Measurements from ENCODE around the gene SLC6A9.

The SLC6A9 gene

DNA sequence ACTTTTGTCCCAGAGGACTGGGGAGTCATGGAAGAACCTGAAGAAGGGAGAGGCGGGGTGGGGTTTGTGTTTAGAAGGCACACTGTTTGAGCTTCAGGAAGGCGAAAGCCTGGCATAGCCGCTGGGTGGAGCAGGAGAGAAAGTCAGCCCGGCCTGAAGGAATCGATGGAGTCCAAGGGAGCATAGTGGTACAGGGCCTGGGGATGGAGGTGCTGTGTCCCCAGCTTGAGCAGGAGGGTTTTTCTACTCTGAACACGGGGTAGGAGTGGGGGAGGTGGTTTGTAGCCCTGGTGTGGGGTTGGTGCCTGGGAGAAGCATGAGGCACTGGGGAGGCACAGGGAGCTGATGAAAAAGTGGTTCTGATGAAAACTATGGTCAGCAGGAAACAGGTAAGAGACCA, 44.5 kb downstream of the SLC6A9 start:
- no peak for DNase-seq (ENCODE audit: low read depth in 2 of 3, low spot score in 1 of 3)

DNA sequence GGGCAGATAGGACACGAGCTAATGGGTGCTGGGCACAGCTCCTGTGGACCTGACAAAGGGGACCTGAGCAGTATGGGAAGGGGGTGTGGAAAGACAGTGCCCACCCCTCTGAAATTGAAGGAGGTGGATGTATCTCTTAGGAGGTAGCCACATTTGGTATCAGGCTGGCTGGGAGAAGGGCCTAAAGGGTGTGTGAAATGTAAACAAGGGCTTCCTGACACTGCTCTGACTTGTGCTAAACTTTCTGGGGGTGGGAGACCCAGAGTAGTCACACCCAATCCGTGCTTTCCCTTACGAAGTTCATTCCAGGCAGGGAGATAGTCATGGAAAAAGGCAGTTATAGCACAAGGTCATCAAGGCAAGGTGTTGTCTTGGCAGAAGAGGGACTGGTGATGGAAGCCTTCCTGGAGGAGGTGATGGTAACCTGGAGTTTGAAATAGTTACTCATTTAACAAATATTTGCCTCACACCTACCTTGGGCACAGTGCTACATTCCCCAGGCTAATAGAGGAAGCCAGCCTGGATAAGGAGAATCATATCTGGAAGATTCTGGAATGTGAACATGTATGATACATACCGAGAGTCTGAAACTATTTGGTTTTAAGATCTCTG, 45.2 kb downstream of the SLC6A9 start:
- no peak for DNase-seq (ENCODE audit: low read depth in 2 of 3, low spot score in 1 of 3)

DNA sequence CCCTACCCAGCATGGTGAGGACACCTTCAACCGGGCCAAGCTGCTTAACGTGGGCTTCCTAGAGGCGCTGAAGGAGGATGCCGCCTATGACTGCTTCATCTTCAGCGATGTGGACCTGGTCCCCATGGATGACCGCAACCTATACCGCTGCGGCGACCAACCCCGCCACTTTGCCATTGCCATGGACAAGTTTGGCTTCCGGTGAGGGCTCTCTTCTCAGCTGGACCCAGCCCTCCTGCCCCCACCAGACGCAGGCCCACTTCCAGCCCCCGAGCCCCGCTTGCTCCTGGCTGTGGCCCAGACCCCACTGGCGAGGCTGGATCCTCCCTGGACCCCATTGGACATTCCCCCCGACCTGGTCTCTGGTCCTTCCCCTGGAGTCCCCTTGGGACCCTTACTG, 46.4 kb downstream of the SLC6A9 start:
- DNase-seq (ENCODE audit: low read depth in 2 of 3, low spot score in 1 of 3) = no peak

DNA sequence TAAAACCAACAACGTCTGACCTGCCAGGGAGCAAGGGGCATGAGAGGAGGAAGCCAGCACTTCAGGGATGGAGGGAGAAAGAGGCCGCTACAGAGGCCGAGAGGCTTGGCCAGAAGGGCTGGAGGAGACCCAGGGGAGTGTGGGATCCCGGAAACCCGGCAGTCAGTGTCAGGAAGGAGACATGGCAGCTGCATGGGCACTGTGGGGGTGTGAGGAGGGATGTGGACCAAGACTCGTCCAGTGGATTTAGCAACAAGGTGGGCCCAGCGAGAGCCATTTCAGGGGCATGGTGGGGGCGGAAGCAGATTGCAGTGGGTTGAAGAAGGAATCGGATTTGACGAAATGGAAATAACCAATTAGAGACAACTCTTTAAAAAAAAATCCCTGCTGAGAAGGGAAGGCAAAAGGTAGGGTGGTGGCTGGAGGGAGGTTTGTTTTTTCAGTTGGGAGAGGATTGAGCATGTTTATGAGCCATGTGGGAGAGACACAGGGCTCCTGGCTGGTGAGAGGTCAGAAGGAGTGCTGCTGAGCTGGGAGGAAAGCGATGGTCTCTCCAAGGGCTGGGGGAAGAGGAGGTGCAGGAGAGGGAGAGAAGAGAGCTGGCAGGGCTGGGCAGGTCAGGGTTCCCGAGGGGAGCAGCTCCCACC, 47.9 kb downstream of the SLC6A9 start:
- DNase-seq (ENCODE audit: low read depth in 2 of 3, low spot score in 1 of 3) = no peak

DNA sequence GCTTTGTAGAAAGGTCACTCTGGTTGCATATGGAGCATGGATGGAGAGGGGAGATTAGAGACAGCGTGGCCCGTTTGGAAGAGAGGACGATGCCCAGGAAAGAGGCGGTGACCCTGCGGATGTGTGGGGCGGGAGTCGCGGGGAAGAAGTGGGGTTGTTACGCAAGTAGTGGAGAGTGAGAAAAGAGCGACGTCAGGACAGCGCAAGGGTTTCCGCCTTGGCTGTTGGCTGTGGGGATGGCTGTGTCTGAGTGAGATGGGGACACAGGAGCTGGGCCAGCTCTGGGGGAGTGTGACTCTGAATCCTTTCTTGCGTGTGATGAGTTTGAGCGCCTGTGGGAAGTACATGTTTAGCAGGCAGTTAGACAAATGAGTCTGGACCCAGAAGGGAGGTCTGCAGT, 48.5 kb downstream of the SLC6A9 start:
- DNase-seq (ENCODE audit: low read depth in 2 of 3, low spot score in 1 of 3) = no peak

DNA sequence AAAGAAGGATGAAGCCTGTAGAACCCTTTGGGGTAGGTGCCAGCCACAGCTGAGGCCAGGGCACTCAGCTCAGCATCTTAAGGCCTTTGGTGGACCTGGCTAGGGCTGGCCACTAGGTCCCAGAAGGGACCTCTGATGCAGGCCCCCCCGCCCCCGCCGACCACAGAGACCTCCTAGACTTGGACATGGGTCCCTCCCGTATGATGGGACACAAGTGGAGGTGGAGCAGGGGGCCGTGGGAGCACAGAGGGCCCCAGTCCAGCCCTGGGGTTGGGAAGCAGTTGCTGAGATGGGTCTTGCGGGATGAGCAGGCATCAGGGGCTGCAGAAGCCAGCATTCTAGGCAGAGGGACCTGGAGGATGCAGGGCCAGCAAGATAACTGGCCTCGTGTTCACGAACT, 49.0 kb downstream of the SLC6A9 start:
- no peak for DNase-seq (ENCODE audit: low read depth in 2 of 3, low spot score in 1 of 3)

DNA sequence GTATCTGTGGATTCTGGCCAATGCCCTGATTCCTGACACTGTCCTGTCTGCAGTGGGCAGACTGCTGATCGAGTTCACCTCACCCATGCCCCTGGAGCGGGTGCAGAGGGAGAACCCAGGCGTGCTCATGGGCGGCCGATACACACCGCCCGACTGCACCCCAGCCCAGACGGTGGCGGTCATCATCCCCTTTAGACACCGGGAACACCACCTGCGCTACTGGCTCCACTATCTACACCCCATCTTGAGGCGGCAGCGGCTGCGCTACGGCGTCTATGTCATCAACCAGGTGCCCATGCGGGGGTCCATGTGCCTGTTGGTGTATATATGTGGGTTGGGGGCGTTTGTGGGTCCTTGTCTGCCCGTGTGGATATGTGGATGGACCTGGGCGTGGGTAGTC, 49.6 kb downstream of the SLC6A9 start:
- no peak for DNase-seq (ENCODE audit: low read depth in 2 of 3, low spot score in 1 of 3)

DNA sequence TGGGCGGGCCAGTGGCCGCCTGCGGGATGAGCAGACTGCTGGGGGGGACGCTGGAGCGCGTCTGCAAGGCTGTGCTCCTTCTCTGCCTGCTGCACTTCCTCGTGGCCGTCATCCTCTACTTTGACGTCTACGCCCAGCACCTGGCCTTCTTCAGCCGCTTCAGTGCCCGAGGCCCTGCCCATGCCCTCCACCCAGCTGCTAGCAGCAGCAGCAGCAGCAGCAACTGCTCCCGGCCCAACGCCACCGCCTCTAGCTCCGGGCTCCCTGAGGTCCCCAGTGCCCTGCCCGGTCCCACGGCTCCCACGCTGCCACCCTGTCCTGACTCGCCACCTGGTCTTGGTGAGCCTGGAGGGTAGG, 50.1 kb downstream of the SLC6A9 start:
- DNase-seq (ENCODE audit: low read depth in 2 of 3, low spot score in 1 of 3) = no peak

DNA sequence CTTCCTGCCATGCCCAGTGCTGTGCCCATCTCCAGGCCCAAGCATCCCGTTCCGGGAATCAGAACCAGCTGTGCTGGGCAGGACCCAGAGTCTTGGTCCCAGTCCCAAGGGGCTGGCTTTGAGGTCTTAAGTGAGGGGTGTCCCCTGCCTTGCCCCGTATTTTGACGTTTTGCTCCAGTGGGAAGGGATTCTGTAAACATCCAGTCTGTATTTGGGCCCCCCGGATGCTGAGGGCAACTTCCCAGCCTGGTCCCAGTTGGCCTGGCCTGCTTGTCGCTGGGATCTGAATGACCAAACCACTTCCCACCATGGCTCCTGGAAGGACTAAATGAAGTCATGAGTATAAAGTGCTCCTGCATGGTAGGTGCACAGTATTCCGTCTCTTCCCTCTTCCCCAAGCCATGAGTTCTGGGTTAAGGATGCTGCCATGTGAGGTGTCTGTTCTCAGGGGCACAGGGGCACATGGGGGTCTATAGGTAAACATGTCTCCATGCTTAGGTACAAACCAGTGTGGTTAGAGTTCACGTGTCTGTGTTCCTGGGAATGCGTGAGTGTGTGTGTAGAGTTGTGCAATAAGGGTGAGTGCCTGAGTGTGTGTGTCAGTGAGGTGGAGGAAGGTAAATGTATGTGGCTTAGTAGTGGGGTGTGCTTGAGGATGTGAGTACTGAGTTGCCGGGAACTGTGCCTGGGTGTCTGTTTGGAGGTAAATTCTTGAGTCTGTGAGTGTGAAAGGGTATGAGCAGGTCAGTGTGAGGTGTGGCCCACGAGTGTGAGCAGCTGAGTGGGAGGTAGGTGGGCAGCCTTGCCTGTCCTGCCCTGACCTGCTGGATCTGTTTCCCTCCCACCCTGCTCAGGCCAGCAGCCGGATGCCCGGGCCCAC, 50.8 kb downstream of the SLC6A9 start:
- DNase-seq (ENCODE audit: low read depth in 2 of 3, low spot score in 1 of 3) = no peak

DNA sequence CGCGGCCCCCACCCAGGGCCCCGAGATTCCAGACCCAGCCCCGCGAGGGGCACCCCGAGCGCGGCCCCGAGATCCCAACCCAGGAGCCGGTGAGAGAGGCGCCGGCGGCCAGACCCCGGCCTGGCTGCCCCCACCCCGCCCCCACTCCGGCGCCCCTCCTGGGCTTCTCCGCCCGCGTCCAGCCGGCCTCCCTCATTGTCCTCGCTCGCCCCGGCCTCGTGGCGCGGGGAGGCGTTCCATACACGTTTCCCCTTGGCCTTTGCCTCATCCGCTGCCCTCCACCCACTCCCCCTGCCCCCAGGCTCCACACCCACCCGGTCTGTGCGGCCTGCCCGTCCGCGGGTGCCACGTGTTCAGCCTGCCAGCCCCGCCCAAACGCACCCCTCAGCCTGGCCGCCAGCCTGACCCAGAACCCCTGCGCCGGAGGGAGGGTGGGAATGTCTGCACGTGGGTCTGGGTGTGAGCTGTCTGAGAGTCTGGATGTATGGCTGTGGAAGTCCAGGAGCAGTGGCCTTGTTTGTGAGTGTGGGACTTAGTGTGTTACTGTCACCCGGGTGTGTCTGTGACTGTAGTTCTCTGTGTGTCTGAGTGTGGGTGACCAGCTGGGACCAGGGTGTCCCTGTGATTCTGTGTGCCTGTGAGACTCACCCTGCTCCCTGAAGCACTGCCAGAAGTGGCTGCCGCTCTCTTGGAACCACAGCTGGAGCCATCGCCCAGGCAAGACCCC, 51.6 kb downstream of the SLC6A9 start:
- DNase-seq (ENCODE audit: low read depth in 2 of 3, low spot score in 1 of 3) = peak in 1 of 3 donors; percentile 43

DNA sequence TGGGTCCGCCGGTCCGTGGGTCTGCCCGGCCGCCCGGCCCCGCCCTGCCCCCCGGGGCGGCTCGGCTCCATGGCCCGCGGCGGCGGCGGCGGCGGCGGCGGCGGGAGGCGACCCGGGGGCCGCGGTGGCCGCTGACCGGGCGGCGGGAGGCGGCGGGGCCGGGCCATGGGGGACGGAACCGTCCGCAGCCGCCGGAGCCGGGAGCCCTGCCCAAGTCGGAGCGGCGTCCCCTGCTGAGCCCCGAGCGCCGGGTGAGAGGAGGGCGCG, 52.1 kb downstream of the SLC6A9 start:
- no peak for DNase-seq (ENCODE audit: low read depth in 2 of 3, low spot score in 1 of 3)

DNA sequence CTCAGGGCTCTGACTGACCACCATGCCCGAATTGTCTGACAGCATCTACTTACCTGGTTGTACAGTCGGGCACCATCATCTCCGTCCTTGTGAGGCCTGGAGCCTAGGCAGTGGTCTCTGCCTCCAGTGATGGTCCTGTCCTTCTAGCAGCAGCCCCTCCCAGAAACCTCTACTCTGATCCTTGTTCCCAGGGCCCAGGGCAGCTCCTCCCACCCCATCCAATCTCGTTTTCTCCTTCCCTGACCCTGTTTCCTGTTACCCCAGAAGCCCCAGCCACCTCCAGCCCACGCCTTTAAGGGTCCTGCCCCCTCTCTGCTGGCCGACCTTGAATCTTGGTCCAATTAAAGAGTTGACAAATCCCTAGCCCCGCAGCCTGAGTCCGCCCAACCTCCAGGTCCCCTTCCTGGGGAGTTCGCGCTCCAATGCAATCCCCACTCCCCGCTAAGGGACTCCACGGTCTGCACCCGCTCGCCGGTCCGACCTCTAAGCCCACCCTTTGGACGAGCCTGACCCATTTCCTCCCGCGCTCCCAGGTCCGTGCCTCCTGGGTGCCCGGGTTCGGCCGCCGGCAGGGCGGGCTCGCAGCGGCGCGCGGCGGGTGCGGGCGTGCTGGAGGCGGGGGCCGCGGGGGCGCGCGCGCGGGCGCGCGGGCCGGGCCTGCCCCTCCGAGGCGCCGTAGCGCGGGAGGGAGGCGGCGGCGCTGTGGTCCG, 52.6 kb downstream of the SLC6A9 start, which contains the start of gene B4GALT2:
TSS of gene B4GALT2 (plus strand) at position 660 of the 710 bp plus-strand sequence. CDS start 1,951 bp downstream, outside the sequence.
- DNase-seq (ENCODE audit: low read depth in 2 of 3, low spot score in 1 of 3) = peak in 1 of 3 donors; percentile 32

DNA sequence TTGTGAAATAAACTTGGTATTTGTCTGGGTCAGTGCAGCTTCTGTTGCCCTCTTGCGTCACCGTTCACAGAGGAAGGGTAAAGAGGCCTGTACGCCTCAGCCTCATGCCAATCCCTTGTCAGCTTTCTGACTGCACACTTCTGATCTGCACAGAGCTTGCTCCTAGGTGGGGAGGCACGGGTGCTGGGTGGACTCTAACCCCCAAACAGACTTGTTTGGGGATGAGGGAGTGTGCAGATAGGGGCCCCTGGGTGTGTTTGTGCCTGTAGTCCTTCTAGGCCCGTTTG, 53.1 kb downstream of the SLC6A9 start:
- no peak for DNase-seq (ENCODE audit: low read depth in 2 of 3, low spot score in 1 of 3)

DNA sequence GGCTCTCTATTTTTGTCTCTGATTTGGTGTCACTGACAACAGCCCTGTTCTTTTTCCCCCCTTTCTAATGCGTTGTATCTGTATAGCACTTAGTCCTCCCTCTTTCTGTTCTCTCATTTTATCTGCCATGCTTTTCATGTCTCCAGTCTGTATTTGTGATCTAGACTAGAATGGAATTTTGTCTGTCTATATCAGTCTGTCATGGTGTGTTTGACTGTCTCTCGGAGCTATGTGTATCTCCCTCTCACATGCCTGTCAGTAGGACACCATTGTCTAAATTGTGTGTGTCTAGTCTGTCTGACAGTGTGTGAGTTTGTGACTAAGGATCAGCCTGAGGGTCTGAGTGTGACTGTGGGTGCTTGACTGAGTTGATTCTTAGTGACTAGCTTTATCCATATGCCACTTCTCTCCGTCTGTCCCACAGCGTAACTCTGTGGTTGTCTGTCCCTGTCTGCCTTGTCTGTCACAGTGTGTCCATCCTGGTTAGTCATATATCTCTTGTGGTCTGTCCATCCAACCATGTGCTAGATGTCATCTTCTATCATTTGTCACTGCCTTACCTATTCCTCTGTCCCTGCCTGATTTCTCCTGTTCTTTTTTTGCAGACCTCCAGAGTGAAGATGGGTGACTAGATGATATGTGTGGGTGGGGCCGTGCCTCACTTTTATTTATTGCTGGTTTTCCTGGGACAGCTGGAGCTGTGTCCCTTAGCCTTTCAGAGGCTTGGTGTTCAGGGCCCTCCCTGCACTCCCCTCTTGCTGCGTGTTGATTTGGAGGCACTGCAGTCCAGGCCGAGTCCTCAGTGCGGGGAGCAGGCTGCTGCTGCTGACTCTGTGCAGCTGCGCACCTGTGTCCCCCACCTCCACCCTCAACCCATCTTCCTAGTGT, 53.6 kb downstream of the SLC6A9 start:
- no peak for DNase-seq (ENCODE audit: low read depth in 2 of 3, low spot score in 1 of 3)

DNA sequence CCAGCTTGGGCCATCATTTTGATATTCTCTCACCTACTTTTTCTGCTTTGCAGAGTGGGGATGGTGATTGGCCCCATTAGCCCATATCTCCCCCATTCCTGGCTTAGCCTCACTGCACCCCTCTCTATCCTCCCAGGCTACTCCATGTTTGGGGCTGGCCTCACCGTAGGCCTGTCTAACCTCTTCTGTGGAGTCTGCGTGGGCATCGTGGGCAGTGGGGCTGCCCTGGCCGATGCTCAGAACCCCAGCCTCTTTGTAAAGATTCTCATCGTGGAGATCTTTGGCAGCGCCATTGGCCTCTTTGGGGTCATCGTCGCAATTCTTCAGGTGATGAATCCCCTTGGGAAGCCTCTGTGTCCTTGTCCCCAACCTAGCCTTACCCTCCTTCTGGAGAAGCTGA, 54.4 kb downstream of the SLC6A9 start:
- DNase-seq (ENCODE audit: low read depth in 2 of 3, low spot score in 1 of 3) = no peak

DNA sequence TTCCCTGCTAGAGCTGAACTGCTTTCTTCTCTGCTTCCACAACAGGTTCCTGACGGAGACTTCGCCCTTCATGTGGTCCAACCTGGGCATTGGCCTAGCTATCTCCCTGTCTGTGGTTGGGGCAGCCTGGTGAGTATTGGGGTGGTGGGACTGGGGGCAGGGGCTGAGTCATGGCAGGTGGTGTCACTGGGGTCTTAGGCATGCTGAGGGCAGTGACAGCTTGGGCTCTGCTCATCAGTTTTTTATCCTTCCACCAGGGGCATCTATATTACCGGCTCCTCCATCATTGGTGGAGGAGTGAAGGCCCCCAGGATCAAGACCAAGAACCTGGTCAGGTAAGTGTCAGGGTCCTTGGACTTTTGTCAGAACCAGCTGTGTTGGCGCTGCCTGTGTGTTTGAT, 55.2 kb downstream of the SLC6A9 start:
- no peak for DNase-seq (ENCODE audit: low read depth in 2 of 3, low spot score in 1 of 3)

DNA sequence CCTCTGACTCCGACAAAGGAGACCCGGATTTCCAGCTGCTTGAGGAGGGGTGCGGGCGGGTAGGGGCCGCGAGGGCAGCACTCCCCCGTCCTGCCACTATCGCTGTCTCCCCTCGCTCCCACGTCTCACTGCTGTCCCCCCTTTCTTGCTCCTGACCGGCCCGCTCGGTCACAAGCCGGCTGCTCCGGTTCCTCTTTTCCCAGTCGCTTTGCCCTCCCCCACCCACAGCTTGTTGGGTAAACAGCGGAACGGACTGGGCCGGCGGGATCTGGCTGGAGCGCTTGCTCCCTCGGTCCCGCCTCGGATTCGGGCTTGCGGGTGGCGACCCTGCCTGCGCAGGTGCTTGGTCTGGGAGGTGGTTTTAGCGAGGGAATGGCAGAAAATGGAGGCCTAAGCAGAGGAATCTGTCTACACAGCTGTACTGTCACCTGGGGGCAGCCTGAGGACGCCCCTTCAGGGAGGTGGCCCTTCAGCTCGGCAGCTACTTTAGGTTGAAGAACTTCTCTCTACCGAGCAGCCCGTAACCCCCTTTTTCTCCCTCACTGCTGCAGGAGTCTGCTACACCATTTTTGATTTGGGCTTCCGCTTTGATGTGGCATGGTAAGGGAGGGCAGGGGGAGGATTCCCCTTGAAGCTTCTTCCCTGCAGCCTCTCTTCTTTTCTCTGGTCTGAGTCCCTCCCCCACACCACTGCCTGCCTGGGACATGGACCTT, 55.9 kb downstream of the SLC6A9 start:
- DNase-seq (ENCODE audit: low read depth in 2 of 3, low spot score in 1 of 3) = no peak

DNA sequence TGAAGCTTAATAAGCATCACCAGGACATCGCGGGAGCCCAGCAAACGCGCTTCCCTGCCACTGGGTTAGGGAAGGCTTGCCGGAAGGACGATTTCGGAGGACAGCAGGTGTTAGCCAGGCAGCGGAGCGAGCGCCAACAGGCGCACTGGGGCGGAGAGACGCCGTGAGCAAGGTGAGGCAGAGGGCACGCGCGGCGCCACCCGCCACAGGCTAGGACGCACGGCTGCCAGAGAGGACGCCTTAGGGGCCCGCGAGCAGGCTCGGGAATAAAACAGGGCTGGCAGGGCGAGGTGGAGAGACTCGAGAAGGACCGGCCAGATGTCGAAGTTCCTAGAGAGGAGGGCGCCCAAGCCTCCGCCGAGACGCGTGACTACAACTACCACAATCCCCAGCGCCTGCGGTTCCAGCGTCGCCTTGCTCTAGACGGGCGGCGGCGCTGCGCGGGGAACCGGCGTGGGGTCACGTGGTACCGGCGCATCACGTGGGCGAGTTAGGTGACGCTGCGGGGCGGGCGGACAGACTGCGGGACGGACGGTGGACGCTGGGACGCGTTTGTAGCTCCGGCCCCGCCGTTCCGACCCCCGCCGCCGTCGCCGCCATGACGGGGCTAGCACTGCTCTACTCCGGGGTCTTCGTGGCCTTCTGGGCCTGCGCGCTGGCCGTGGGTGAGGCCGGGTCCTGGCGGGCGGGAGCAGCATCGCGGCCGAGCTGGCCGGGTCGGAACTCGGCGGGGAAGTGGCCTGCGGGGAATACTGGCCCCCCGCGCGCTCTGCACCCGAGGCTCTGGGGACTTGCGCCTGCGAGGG, 56.6 kb downstream of the SLC6A9 start, which contains the start of gene ATP6V0B:
TSS of gene ATP6V0B (plus strand) at position 518 of the 806 bp plus-strand sequence. CDS start at position 599, 81 bp downstream.
- peak; percentile 89 to 97 (median 97) for DNase-seq (ENCODE audit: low read depth in 2 of 3, low spot score in 1 of 3)

DNA sequence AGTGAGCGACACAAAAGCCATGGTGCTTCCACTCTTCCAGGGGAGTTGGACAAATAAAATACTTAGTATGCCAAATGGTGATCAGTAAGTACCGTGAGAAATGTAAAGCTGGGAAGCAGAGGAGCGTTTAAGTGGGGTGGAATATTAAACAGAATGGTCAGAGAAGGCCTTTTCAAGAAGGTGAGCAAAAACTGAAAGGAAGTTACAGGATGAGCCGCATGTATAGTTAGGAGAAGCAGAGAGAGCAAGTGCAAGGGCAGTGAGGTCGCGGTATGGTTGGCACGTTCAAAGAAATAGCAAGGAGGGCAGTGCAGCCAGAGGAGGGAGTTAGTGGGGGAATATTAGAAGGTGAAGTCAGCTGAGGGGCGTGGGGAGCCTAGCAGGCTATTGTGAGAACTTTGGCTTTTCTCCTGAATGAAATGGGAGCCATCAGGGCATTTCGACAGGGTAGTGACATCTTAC, 57.2 kb downstream of the SLC6A9 start:
- no peak for DNase-seq (ENCODE audit: low read depth in 2 of 3, low spot score in 1 of 3)

Data from stimulated activated CD4-positive, alpha-beta T cell treated with anti-CD3 and anti-CD28 coated beads, Interleukin-12 subunit alpha, Interleukin-12 subunit beta, amount 100 ng/mL, for 48 hours (primary cell).